A549 treated with Hydrocortisone at 1 μM for 4 hours (cell line): ENCODE results near the gene SMARCA1. TPM values are rescaled to one million over a fixed set of nuclear protein-coding genes. Genes with fewer than 3 reads are reported as not detected.

Experiments used
- total RNA-seq: library from RNA; stranded (reverse); fragments of 200-300 nt; extraction: Qiagen RNA extraction; gene quantifications from 5 replicates; pipeline ENCODE4 v1.2.3, GENCODE V29; 2022

The SMARCA1 gene, protein sequence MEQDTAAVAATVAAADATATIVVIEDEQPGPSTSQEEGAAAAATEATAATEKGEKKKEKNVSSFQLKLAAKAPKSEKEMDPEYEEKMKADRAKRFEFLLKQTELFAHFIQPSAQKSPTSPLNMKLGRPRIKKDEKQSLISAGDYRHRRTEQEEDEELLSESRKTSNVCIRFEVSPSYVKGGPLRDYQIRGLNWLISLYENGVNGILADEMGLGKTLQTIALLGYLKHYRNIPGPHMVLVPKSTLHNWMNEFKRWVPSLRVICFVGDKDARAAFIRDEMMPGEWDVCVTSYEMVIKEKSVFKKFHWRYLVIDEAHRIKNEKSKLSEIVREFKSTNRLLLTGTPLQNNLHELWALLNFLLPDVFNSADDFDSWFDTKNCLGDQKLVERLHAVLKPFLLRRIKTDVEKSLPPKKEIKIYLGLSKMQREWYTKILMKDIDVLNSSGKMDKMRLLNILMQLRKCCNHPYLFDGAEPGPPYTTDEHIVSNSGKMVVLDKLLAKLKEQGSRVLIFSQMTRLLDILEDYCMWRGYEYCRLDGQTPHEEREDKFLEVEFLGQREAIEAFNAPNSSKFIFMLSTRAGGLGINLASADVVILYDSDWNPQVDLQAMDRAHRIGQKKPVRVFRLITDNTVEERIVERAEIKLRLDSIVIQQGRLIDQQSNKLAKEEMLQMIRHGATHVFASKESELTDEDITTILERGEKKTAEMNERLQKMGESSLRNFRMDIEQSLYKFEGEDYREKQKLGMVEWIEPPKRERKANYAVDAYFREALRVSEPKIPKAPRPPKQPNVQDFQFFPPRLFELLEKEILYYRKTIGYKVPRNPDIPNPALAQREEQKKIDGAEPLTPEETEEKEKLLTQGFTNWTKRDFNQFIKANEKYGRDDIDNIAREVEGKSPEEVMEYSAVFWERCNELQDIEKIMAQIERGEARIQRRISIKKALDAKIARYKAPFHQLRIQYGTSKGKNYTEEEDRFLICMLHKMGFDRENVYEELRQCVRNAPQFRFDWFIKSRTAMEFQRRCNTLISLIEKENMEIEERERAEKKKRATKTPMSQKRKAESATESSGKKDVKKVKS
- 31.8 to 61.7 TPM (median 45.1 TPM) in 5 replicates for total RNA-seq

DNA sequence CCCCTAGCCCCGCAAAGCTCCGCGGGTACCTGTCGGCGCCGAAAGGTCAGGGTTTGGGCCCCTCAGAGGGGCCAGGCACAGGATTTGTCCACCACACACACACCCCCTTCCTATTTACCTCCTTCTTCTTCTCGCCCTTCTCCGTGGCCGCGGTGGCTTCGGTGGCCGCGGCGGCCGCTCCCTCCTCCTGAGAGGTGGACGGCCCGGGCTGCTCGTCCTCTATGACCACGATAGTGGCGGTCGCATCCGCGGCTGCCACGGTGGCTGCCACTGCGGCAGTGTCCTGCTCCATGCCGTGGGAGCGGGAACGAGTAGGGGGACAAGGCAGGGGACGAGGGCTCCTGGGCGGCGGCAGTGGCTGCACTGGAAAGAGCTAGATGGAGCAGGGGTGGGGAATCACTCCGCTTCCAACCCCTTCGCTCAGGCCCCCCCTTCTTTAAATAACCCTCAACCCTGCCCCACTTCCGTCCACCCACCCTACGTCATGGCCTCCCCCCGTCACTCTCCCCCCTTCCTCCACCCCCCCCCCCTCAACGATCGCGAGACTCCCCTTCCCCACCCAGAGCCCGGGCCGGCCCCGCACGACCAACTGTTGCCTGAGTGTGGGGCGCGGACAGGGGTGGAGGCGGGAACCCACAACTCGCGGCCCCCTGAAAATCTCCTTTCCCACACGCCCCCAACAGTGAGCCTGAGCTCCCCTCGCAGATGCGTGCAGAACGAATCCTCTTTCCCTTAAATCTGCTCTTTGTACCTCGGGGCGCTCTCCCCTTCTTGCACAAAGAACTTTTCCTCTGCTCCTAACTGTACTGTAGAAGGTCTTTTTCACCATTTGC is at the start of gene SMARCA1:
Gene SMARCA1 (minus strand): TSS at position 412 of the 833 bp plus-strand sequence. CDS start 120 bp downstream, at position 292.

DNA sequence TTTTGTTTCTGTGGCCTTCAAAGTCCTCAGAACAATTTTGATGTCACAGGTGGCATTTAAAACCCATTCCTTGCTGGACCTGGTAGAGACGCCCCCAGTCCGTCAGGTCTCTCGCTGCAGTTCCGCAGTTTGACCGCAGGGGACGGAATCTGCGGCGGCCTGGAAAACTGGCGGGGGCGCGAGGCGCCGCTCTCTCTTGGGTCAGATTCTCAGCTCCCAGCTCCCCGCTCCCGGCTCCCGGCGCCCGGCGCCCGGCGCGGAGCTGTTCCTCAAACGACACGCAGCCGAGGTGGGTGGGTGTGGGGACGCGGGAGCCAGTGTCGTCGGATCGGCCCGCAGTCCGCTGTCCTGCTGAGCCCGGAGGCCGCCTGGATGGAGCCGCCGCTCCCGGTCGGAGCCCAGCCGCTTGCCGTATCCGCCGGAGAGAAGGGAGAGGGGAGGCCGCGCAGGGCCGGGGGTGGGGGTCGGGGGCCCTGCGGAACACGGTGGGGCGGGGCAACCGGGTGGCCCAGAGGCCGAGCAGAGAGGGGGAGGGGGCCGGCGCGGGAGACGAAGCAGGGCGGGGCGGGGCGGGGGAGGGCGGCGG is 16.9 kb upstream of the SMARCA1 start, which contains the start of gene OCRL:
Gene OCRL (plus strand): TSS at position 192 of the 586 bp plus-strand sequence. CDS start 181 bp downstream, at position 373.

Other genes starting within 250 kb of the SMARCA1 start
- gene OCRL, start 16.8 kb upstream of the SMARCA1 start, total RNA-seq: 18.9 to 29.8 TPM (median 24.8 TPM) in 5 replicates
- gene APLN, start 131.5 kb upstream of the SMARCA1 start, total RNA-seq: 0.82 to 1.1 TPM (median 0.85 TPM) in 5 replicates
- gene XPNPEP2, start 215.5 kb upstream of the SMARCA1 start, total RNA-seq: not detected in 5 replicates